Hepatocyte (in vitro differentiated cells): Measurements from ENCODE around the gene RPS6KL1. TPM values are rescaled to one million over a fixed set of nuclear protein-coding genes. Genes with fewer than 3 reads are reported as not detected.

Experiments used
- polyA plus RNA-seq: library from polyadenylated mRNA; unstranded; fragments of >200 nt; fragmentation: Nextera tagmentation; extraction: Ambion mirVana; gene quantifications from 2 replicates; pipeline ENCODE4 v1.2.1, GENCODE V29; 2016
- total RNA-seq: library from RNA; depleted of rRNA; stranded (reverse); fragments of >200 nt; gene quantifications from 2 replicates; pipeline ENCODE4 v1.2.3, GENCODE V29; 2014

The RPS6KL1 gene
- total and polyA plus RNA-seq, 2 experiments from 2014 or later = 0.18 to 0.57 TPM

Other genes starting within 250 kb of the RPS6KL1 start
- 31.7 and 41.3 TPM in 2 replicates for gene AREL1, start 210.2 kb downstream of the RPS6KL1 start, total RNA-seq
- 11.4 and 13.9 TPM in 2 replicates for gene AREL1, start 210.2 kb downstream of the RPS6KL1 start, polyA plus RNA-seq
- 32.9 and 43.6 TPM in 2 replicates for gene FCF1, start 210.1 kb downstream of the RPS6KL1 start, total RNA-seq
- gene FCF1, start 210.1 kb downstream of the RPS6KL1 start, polyA plus RNA-seq = 11.3 and 12.3 TPM in 2 replicates
- gene YLPM1, start 159.9 kb downstream of the RPS6KL1 start, total RNA-seq = 31.5 and 44.8 TPM in 2 replicates
- gene YLPM1, start 159.9 kb downstream of the RPS6KL1 start, polyA plus RNA-seq = 20.2 and 21.2 TPM in 2 replicates
- gene PROX2, start 47.1 kb downstream of the RPS6KL1 start, total RNA-seq = not detected in 2 replicates
- 0.50 TPM in 1 of 2 replicates, not detected in the other for gene PROX2, start 47.1 kb downstream of the RPS6KL1 start, polyA plus RNA-seq
- 68.7 and 69.4 TPM in 2 replicates for gene DLST, start 41.3 kb downstream of the RPS6KL1 start, total RNA-seq
- gene DLST, start 41.3 kb downstream of the RPS6KL1 start, polyA plus RNA-seq = 5.6 and 10.8 TPM in 2 replicates
- 25.0 and 25.2 TPM in 2 replicates for gene PGF, start 32.3 kb upstream of the RPS6KL1 start, total RNA-seq
- gene PGF, start 32.3 kb upstream of the RPS6KL1 start, polyA plus RNA-seq = 31.0 and 33.0 TPM in 2 replicates
- 35.7 and 45.2 TPM in 2 replicates for gene EIF2B2, start 79.7 kb upstream of the RPS6KL1 start, total RNA-seq
- 75.6 and 93.2 TPM in 2 replicates for gene EIF2B2, start 79.7 kb upstream of the RPS6KL1 start, polyA plus RNA-seq
- gene MLH3, start 128.2 kb upstream of the RPS6KL1 start, total RNA-seq = 15.6 and 21.3 TPM in 2 replicates
- gene MLH3, start 128.2 kb upstream of the RPS6KL1 start, polyA plus RNA-seq = 8.5 and 9.9 TPM in 2 replicates
- gene ACYP1, start 140.8 kb upstream of the RPS6KL1 start, total RNA-seq = 7.1 and 9.5 TPM in 2 replicates
- gene ACYP1, start 140.8 kb upstream of the RPS6KL1 start, polyA plus RNA-seq = 13.5 and 19.5 TPM in 2 replicates
- gene ZC2HC1C, start 146.4 kb upstream of the RPS6KL1 start, total RNA-seq = 1.7 and 14.9 TPM in 2 replicates
- 1.1 and 3.8 TPM in 2 replicates for gene ZC2HC1C, start 146.4 kb upstream of the RPS6KL1 start, polyA plus RNA-seq
- 19.5 and 21.1 TPM in 2 replicates for gene NEK9, start 203.8 kb upstream of the RPS6KL1 start, total RNA-seq
- gene NEK9, start 203.8 kb upstream of the RPS6KL1 start, polyA plus RNA-seq = 8.8 and 12.9 TPM in 2 replicates